Measurements from ENCODE around the gene FXYD2. TPM values are rescaled to one million over a fixed set of nuclear protein-coding genes. Genes with fewer than 3 reads are reported as not detected.

Gene FXYD2
- total and polyA plus RNA-seq, 10 of the 15 experiments (the other 5 are each of a cell fraction or from before 2014, with no cell fraction given), result 1.2 to 4.5 (median 2.4) TPM

DNA sequence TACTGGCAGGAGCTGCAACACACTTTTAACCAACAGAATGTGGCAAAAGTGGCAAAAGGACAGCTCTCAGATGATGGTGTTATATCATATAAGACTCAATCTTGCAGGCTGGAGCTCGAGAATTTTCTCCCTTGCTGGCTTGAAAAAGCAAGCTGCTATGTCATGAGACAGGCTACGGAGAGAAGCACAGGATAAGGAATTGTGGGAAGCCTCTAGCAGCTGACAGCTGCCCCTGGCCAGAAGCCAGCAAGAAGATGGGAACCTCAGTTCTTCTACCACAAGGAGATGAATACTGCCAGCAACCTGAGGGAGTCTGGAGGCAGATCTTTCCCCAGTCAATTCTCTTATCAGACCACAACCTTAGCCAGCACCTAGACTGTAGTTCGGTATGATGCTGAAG is 27.3 kb upstream of the FXYD2 start (continued):
- TF ChIP-seq, protein P1, sequence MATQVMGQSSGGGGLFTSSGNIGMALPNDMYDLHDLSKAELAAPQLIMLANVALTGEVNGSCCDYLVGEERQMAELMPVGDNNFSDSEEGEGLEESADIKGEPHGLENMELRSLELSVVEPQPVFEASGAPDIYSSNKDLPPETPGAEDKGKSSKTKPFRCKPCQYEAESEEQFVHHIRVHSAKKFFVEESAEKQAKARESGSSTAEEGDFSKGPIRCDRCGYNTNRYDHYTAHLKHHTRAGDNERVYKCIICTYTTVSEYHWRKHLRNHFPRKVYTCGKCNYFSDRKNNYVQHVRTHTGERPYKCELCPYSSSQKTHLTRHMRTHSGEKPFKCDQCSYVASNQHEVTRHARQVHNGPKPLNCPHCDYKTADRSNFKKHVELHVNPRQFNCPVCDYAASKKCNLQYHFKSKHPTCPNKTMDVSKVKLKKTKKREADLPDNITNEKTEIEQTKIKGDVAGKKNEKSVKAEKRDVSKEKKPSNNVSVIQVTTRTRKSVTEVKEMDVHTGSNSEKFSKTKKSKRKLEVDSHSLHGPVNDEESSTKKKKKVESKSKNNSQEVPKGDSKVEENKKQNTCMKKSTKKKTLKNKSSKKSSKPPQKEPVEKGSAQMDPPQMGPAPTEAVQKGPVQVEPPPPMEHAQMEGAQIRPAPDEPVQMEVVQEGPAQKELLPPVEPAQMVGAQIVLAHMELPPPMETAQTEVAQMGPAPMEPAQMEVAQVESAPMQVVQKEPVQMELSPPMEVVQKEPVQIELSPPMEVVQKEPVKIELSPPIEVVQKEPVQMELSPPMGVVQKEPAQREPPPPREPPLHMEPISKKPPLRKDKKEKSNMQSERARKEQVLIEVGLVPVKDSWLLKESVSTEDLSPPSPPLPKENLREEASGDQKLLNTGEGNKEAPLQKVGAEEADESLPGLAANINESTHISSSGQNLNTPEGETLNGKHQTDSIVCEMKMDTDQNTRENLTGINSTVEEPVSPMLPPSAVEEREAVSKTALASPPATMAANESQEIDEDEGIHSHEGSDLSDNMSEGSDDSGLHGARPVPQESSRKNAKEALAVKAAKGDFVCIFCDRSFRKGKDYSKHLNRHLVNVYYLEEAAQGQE (IDR thresholded peaks at IDR 0.05; ENCODE audit: low read depth, low read length), result no peak
- TF ChIP-seq HCFC1 (IDR thresholded peaks at IDR 0.05; ENCODE audit: low read length) (no peak), MTA2 (IDR thresholded peaks at IDR 0.05; ENCODE audit: low read depth) (no peak), GABPA (IDR thresholded peaks at IDR 0.05; ENCODE audit: low read depth) (no peak), CBFB (IDR thresholded peaks at IDR 0.05; ENCODE audit: low read depth) (no peak), ZBED1 (IDR thresholded peaks at IDR 0.05; ENCODE audit: borderline replicate concordance) (no peak), NFIC (IDR thresholded peaks at IDR 0.05; ENCODE audit: low read depth, low read length) (no peak), HDGF (IDR thresholded peaks at IDR 0.05) (no peak), KAT2A (conservative IDR thresholded peaks at IDR 0.05; ENCODE audit: control insufficient read depth, low read depth, low read length) (no peak), CEBPB (IDR thresholded peaks at IDR 0.05; ENCODE audit: borderline replicate concordance in 1 of 2, low read depth in 2 of 2, low read length in 2 of 2) (no peak)
- TF ChIP-seq, protein P2, sequence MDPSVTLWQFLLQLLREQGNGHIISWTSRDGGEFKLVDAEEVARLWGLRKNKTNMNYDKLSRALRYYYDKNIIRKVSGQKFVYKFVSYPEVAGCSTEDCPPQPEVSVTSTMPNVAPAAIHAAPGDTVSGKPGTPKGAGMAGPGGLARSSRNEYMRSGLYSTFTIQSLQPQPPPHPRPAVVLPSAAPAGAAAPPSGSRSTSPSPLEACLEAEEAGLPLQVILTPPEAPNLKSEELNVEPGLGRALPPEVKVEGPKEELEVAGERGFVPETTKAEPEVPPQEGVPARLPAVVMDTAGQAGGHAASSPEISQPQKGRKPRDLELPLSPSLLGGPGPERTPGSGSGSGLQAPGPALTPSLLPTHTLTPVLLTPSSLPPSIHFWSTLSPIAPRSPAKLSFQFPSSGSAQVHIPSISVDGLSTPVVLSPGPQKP (IDR thresholded peaks at IDR 0.05; ENCODE audit: low read depth, low read length), result no peak
- TF ChIP-seq, protein P3, sequence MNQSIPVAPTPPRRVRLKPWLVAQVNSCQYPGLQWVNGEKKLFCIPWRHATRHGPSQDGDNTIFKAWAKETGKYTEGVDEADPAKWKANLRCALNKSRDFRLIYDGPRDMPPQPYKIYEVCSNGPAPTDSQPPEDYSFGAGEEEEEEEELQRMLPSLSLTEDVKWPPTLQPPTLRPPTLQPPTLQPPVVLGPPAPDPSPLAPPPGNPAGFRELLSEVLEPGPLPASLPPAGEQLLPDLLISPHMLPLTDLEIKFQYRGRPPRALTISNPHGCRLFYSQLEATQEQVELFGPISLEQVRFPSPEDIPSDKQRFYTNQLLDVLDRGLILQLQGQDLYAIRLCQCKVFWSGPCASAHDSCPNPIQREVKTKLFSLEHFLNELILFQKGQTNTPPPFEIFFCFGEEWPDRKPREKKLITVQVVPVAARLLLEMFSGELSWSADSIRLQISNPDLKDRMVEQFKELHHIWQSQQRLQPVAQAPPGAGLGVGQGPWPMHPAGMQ (IDR thresholded peaks at IDR 0.05; ENCODE audit: borderline replicate concordance), result no peak
